ENCODE results near the gene NELL1. TPM values are rescaled to one million over a fixed set of nuclear protein-coding genes. Genes with fewer than 3 reads are reported as not detected.

NELL1 gene
- total RNA-seq, 1 experiment from 2014 or later: not detected

DNA sequence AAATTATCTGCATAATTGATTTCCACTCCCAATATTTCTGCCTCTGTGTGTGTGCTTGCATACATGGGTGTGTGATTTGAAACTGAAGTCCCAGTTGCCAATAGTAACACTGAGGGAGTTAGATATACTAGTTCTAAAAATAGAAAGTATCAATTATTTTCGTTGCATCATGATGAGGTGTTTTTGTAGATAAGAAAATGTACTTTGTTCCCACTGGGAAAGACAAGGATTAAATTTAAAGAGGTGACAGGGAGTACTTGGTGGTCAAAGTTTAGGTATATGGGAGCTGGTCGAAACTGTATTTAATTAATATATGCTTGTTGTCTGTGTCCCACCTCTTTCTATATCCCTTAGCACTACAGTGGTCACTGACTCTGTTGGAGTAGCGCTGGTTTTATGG lies 444.5 kb downstream of the NELL1 start:
- TF ChIP-seq CTCF (IDR thresholded peaks at IDR 0.05; ENCODE audit: insufficient read depth in 1 of 2, low read depth in 1 of 2, low read length in 1 of 2, severe bottlenecking in 1 of 2, unreplicated experiment in 1 of 2): no peak
- no peak overlapping the region for H3K27ac Mint-ChIP-seq (ENCODE audit: unreplicated experiment)
- Histone ChIP-seq H3K36me3 (ENCODE audit: control insufficient read depth, insufficient read depth, low read length) (no peaks in the 10 kb centered on the region), H3K27me3 (replicated peaks; ENCODE audit: control insufficient read depth, insufficient read depth, low read length) (no peaks in the 10 kb centered on the region), H3K4me1 (peaks cover 22% of the 10 kb centered on the region), H3K9me3 (no peaks in the 10 kb centered on the region; the same call in 1 of the 2 replicates), H3K4me3 (ENCODE audit: low read depth, low read length) (no peak overlapping the region)
- no peaks in the 10 kb centered on the region for H3K9me3 Mint-ChIP-seq (ENCODE audit: unreplicated experiment)
- ChIA-PET POLR2A (no interaction called here), CTCF (no interaction called here)
- intact Hi-C loops (cut with micrococcal nuclease; ENCODE audit: unreplicated experiment): no loop called here
- H3K4me3 Mint-ChIP-seq (ENCODE audit: unreplicated experiment): no peak overlapping the region
- BruUV-seq (replicated peaks): no TSS peak
- H3K36me3 Mint-ChIP-seq (ENCODE audit: insufficient read depth, unreplicated experiment): no peaks in the 10 kb centered on the region
- DNase-seq: no peak
- H3K27me3 Mint-ChIP-seq (ENCODE audit: insufficient read depth, unreplicated experiment): no peaks in the 10 kb centered on the region
- H3K4me1 Mint-ChIP-seq (ENCODE audit: low read depth, unreplicated experiment): peaks cover 10% of the 10 kb centered on the region

DNA sequence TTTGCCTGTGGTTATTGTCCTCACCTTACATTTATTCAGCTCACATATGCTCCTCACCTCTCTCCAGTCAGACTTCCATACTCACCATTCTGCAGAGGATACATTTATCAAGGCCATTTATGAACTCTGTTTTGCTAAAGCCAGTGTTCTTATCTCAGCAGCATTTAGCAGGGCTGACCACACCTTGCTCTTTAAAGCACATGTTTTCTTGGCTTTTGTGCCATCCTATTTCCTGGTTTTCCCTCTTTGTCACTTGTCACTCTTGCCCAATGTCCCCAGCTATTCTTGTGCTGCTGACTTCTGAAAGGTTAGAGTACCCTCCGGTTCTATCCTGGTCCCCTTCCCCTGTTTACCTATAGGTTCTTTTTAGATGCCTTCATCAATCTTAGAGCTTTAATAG lies 446.6 kb downstream of the NELL1 start:
- Mint-ChIP-seq H3K27ac (ENCODE audit: unreplicated experiment) (no peak overlapping the region), H3K4me3 (ENCODE audit: unreplicated experiment) (no peak overlapping the region), H3K27me3 (ENCODE audit: insufficient read depth, unreplicated experiment) (no peaks in the 10 kb centered on the region), H3K9me3 (ENCODE audit: unreplicated experiment) (no peaks in the 10 kb centered on the region), H3K4me1 (ENCODE audit: low read depth, unreplicated experiment) (peaks cover 10% of the 10 kb centered on the region), H3K36me3 (ENCODE audit: insufficient read depth, unreplicated experiment) (no peaks in the 10 kb centered on the region)
- Histone ChIP-seq H3K36me3 (ENCODE audit: control insufficient read depth, insufficient read depth, low read length) (no peaks in the 10 kb centered on the region), H3K27me3 (replicated peaks; ENCODE audit: control insufficient read depth, insufficient read depth, low read length) (no peaks in the 10 kb centered on the region), H3K4me3 (ENCODE audit: low read depth, low read length) (no peak overlapping the region), H3K9me3 (no peaks in the 10 kb centered on the region; the same call in 1 of the 2 replicates), H3K4me1 (peaks cover 19% of the 10 kb centered on the region)
- CTCF ChIA-PET: no interaction called here
- DNase-seq: no peak
- POLR2A ChIA-PET: no interaction called here
- BruUV-seq (replicated peaks): no TSS peak
- no peak for TF ChIP-seq CTCF (IDR thresholded peaks at IDR 0.05; ENCODE audit: insufficient read depth in 1 of 2, low read depth in 1 of 2, low read length in 1 of 2, severe bottlenecking in 1 of 2, unreplicated experiment in 1 of 2)
- intact Hi-C loops (cut with micrococcal nuclease; ENCODE audit: unreplicated experiment): no loop called here

DNA sequence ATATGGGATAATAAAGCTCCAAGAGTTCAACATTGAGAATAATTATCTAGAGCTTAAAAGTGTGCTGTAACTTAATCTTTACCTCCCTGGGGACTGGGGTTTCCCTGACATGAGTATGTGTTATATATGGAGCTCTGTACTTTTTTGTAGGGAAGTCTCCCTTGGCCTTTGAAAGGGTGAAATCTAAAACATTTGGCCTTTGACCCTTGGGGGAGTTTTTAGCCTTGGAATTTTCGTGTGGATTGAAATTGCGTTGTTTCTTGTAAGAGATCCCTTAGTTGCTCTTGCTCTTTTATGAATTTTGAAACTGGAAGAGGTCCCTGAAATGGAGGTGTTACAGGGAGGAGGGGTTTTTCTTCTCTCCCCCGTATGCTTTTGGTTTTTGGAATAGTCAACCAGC lies 450.0 kb downstream of the NELL1 start:
- Histone ChIP-seq H3K27me3 (replicated peaks; ENCODE audit: control insufficient read depth, insufficient read depth, low read length) (no peaks in the 10 kb centered on the region), H3K9me3 (no peaks in the 10 kb centered on the region; the same call in 1 of the 2 replicates), H3K4me3 (ENCODE audit: low read depth, low read length) (no peak overlapping the region), H3K4me1 (peaks cover 19% of the 10 kb centered on the region), H3K36me3 (ENCODE audit: control insufficient read depth, insufficient read depth, low read length) (no peaks in the 10 kb centered on the region)
- CTCF ChIA-PET: no interaction called here
- Mint-ChIP-seq H3K27me3 (ENCODE audit: insufficient read depth, unreplicated experiment) (no peaks in the 10 kb centered on the region), H3K27ac (ENCODE audit: unreplicated experiment) (no peak overlapping the region), H3K4me3 (ENCODE audit: unreplicated experiment) (no peak overlapping the region), H3K9me3 (ENCODE audit: unreplicated experiment) (no peaks in the 10 kb centered on the region), H3K36me3 (ENCODE audit: insufficient read depth, unreplicated experiment) (no peaks in the 10 kb centered on the region), H3K4me1 (ENCODE audit: low read depth, unreplicated experiment) (peaks cover 10% of the 10 kb centered on the region)
- no peak for TF ChIP-seq CTCF (IDR thresholded peaks at IDR 0.05; ENCODE audit: insufficient read depth in 1 of 2, low read depth in 1 of 2, low read length in 1 of 2, severe bottlenecking in 1 of 2, unreplicated experiment in 1 of 2)
- no TSS peak for BruUV-seq (replicated peaks)
- POLR2A ChIA-PET: interaction anchor here (0.7 kb wide), 1 partner anchor 483 kb away, joined by 5 read pairs; no protein-coding TSS in a partner anchor
- no peak for DNase-seq
- intact Hi-C loops (cut with micrococcal nuclease; ENCODE audit: unreplicated experiment): no loop called here

Measured in Caco-2 (cell line).